DMS114 treated with DMSO at 0.1 percent for 48 hours (cell line): ENCODE data around the gene MPO.

Experiments
- DNase-seq: peaks from one replicate; lab custom pipeline; 2025; ENCODE audit not compliant: unreplicated experiment; lab: John Stamatoyannopoulos, UW

MPO gene

GRCh38 chr17:58265902-58266875 is 14.5 kb downstream of the MPO start:
- DNase-seq, result no peak

DNA sequence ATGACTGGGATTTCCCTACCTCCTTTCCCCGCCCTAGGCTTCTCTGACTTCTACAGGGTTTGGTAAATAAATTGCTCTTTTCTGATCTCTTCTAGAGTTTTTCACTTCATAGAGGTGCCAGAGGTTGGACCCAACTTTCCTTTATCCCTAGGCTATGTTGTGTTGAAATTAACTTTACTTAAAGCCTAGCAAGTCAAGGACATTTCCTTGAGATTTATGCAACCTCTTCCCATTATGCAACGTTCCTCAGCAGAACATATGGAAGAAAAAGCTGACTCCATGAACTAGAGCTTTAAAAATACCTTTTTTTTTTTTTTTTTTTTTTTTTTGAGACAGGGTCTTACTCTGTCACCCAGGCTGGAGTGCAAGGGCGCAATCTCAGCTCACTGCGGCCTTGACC is 15.5 kb downstream of the MPO start:
- no peak for DNase-seq

DNA sequence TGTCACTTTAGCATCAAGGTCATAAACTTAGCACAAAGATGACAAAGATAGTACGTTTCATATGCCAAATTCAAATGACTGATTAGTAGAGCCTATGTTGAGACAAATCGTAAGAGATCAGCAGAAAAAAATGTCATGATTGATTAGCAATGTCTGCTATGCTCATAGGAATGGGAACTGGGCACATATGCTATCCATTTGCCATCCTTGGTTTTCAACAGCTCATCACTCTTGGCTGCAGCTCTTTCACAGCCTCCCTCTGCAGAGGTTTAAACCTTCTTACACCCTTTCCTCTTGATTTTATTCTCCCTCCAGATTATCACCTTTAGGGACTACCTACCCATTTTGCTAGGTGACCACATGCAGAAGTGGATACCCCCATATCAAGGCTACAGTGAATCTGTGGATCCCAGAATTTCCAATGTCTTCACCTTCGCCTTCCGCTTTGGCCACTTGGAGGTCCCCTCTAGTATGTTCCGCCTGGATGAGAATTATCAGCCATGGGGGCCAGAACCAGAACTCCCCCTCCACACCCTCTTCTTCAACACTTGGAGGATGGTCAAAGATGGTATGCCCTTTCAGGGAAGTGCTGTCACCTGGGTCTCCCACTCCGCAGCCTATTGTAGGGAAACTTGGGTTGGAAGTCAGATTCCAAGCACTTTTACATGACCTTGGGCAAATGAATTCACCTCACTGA is 16.2 kb downstream of the MPO start:
- DNase-seq, result no peak

- DNase-seq, result no peak
These were observed 17.0 kb downstream of the MPO start for GRCh38 chr17:58263773-58264172.

- no peak for DNase-seq
These were observed 18.6 kb downstream of the MPO start for GRCh38 chr17:58262149-58262548.

DNA sequence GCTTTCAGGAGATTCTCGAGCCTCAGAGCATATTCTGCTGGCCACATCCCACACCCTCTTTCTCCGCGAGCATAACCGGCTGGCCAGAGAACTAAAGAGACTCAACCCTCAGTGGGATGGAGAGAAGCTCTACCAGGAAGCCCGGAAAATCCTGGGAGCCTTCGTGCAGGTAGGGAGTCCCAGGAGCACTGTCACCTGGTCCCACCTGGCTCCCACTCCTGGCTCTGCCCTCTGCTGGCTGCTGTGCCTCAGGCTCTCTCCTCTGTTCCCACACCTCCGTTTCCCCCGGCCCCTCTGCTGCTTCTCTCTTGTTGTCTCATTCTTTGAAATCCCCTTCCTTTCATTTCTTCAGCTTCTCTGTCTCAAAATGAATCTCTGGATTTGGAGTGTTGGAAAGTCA is 25.9 kb downstream of the MPO start:
- no peak for DNase-seq

DNA sequence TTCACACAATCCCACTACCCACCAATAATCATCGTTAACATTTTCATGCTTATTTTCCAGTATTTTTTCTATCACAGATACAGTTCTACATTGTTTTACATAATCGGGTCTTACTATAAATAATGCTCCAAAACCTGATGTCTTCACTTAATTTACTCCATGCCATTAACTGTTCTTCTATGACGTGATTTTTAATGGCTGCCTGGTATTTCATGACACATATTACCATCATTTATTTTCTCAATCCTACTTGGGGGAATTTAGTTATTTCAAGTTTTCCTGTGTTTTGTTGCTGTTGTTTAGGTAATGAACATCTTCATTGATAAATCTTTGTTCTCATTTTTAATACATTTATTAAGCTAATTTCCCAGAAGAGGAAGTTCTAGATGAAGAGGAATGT is 27.7 kb downstream of the MPO start:
- no peak for DNase-seq

GRCh38 chr17:58252141-58252540 is 28.6 kb downstream of the MPO start:
- DNase-seq, result no peak

DNA sequence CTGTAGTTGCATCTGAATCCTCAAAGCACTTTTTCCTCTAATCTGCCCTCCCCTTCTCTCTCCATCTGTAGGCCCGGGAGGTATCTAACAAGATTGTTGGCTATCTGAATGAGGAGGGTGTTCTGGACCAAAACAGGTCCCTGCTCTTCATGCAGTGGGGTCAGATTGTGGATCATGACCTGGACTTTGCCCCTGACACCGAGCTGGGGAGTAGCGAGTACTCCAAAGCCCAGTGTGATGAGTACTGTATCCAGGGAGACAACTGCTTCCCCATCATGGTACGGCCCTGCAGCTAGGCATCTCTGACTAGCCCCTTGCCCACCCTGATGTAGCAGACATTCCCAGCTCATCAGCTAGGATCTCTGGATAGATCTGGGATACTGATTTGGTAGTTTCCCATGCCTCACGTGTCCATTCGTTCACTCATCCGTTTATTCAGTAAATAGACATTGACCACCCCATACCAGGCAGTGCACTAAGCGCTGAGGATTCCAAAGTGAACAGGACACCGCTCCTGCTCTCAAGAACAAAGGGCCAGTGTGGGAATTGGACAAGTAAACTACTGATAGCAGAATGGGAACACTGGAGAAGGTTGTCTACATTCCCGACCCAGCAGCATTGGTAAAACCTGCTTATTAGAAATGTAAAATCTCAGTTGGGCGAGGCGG is 30.3 kb downstream of the MPO start:
- no peak for DNase-seq

DNA sequence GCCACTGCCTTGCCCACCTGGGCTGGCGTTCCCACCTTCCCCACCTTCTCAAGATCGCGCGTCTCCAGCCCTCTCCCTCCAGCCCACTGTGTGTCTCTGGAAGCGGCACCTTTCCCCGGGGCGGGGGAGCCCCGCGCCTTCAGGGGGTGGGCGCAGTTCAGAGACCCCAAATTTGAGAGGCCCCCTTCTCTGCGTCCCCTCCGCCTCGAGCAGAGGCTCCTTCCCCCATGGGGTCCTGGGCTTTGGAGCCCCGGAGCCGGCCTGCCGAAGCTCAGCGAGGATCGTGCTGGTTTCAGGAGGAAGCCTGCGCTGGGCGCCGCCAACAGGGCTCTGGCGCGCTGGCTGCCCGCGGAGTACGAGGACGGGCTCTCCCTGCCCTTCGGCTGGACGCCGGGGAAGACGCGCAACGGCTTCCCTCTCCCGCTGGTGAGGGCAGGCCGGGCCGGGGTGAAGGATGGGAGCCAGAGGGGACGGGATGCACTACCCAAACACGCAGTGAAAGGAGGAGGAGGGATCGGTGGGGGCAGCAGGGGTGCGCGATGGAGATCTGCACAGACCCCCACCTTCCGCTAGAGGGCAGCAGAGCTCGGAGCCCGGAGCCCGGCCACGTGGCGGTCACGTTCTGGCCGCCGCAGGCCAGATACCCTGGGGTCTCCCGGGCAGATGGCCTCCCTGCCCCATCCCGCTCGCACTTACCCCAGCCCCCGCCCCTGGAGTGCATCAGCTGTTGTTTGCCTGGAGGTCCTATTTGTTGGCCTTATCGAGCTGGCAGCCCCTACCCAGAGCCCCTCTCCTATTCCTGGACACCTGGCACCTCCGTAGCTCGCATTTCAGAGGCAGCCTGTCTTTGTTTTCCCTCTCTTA is 31.2 kb downstream of the MPO start:
- peak; percentile 47 for DNase-seq

DNA sequence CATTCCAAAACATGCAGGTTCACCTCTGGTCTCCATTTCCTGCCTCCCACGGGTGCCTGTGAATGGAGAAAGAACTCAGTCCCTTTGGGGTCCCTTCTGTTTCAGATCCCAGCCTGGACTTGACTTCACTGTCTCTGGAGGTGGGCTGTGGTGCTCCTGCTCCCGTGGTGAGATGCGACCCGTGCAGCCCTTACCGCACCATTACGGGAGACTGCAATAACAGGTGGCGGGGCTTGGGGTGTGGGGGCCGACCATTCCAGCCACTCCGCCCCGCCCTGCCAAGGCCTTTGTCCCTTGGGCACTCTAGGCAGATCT is 31.8 kb downstream of the MPO start:
- no peak for DNase-seq

GRCh38 chr17:58247511-58248363 is 33.0 kb downstream of the MPO start:
- no peak for DNase-seq

DNA sequence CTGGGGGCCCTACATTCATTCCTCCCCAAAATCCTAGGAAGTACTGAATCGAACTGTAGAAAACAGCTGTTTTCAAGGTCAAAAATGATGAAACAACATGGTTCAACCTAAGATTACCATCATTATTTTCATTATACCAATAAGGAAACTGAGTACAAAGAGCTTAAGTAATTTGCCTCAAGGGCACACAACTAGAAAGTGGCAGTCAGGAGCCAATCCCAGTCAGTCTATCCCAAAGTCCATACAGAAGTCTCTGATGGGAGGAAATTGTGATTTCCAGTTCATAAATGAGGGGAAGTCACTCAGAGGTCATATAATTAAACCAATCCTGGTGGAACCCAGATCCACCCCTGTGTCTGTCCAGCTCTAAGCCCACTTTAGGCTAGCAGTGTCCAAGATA is 34.0 kb downstream of the MPO start:
- DNase-seq, result no peak

DNA sequence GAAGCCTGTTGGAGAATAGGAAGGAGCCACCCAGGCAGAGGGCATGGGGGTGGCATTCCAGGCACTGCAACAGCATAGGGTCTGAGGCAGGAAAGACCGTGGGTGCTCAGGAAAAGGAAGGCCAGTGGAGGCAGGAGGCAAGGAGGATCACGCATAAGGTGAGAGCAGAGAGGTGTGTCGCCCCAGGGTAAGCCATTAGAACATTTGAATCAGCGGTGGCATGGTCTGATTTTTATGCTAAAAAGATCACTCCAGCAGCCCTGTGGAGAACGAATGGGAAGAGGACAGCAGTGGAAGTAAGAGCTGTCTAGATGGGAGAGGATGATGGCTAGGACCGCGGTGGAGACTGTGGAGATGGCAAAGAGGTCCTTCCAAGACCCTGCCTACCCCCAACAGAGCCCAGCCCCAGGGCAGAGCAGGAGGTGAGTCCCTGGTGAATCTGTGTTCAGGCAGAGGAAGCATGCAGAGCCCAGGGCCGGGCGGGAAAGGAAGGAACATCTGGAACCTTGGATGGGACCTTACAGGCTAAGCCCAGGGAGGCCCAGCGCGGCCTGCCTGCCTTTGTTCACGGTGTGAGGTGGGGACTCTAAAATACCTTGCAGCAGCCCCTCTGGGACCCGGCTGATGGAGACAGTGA is 34.5 kb downstream of the MPO start:
- no peak for DNase-seq

GRCh38 chr17:58245428-58246103 is 35.2 kb downstream of the MPO start:
- no peak for DNase-seq

GRCh38 chr17:58244963-58245362 is 35.8 kb downstream of the MPO start:
- no peak for DNase-seq

GRCh38 chr17:58242171-58242784 is 38.5 kb downstream of the MPO start:
- no peak for DNase-seq

- no peak for DNase-seq
These were observed 40.7 kb downstream of the MPO start for GRCh38 chr17:58239987-58240386.
